SHP77 (cell line): Measurements from ENCODE around the gene COG8.
"Not testable (repeated sequence)": the region's sequence is repeated elsewhere in the genome, so short reads cannot be mapped to it uniquely, and the experiment has no call there.

Source experiments
- DNase-seq, 2 experiments: peaks; one replicate each; lab custom pipeline; 2025; lab: John Stamatoyannopoulos, UW

The COG8 gene

DNA sequence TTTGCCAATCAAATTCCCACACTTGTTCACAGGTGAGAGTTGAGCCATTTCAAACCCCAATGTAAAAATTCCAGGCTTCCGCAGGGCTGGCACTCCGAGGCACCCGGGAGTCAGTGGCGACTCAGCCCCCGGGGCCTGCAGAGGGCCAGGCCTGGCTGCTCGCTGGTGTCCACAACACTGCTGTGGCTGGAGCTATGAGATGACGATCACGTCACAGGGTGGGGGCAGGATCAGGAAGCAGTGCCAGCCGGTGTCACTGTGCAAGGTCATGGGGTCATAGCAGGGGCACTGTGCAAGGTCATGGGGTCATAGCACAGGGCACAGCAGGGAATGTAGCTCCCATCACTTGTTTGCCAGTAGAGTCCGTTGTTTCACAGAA is 20.5 kb downstream of the COG8 start:
- no peak for DNase-seq

DNA sequence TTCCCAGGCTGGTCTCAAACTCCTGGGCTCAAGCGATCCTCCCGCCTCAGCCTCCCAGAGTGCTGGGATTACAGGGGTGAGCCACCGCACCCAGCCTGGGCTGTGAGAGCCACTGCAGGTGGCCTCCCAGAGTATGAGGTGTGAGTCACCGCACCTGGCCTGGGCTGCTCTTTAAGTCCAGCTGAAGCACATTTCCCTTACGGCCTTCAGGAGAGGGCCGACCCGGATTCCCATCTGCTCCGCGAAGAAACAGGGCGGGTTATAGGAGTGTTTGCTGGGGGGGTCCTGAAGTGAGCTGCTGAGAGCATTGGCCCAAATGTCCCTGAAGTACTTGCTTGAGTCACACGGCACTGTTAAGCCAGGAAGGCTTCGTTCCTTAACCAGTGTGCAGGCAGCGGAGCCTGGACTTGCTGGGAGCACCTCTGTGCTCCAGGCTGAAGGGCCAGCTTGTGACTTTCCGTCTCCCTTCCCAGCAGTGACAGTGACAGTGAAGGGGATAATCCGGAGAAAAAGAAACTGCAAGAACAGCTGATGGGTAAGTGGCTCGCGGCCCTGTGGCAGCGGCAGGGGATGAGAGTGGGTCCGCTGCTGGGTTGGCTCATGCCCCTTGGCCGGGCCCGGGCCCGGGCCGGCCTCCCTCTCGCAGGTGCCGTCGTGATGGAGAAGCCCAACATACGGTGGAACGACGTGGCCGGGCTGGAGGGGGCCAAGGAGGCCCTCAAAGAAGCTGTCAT is 21.0 kb downstream of the COG8 start:
- DNase-seq = peak in 1 of 2 experiments; percentile 21

DNA sequence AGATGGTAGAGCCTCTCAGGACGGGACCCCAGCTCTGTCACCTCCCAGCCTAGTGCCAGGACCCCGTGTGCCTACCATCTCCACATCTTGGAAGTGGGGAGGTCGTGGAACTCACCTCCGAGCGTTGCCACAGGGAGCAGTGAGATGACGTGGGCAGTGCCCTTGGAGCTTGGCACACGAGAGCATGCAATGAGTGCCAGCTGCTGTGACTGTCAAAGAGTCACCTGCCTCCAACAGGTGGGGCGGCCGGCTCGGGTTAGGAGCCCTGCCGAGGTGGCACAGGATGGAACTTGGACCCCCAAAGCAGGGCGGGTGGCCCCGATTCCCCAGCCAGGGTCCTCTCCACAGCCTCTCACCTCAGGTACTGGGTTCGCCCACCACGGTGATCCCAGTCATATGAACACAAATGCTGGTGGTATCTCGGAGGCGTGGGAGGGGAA is 22.7 kb downstream of the COG8 start:
- no peak for DNase-seq

DNA sequence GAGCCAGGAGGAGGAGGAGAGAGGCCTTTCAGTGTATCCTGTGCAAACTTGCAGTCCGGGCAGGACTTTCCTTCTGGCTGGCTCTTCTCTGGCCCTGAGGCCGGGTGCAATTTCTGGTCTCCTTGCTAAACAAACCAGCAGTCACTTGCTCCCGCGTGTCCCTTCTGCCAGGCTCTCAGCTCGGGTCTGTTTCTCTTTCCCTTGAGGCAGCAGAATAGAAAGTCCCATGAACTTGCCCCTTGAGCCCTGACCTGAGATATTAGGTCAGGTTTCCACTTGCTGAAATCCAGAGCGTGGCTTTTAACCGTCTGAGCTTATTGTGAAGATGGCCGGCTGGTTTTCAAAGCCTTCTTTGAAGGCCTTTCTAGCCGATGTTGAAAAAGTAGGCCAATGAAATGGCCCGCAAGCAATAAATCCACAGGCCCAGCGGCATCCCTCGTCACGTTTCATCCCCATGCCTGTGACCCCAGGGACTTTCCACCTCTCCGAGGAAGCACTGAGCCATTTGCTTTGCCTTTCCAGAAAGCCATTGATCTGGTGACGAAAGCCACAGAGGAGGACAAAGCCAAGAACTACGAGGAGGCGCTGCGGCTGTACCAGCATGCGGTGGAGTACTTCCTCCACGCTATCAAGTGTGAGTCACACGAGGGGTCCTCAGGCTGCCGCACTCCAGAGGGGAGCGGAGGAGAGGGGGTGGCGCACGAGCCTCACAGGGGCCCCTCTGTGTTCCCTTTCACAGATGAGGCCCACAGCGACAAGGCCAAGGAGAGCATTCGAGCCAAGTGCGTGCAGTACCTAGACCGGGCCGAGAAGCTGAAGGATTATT is 23.7 kb downstream of the COG8 start:
- DNase-seq = no peak

DNA sequence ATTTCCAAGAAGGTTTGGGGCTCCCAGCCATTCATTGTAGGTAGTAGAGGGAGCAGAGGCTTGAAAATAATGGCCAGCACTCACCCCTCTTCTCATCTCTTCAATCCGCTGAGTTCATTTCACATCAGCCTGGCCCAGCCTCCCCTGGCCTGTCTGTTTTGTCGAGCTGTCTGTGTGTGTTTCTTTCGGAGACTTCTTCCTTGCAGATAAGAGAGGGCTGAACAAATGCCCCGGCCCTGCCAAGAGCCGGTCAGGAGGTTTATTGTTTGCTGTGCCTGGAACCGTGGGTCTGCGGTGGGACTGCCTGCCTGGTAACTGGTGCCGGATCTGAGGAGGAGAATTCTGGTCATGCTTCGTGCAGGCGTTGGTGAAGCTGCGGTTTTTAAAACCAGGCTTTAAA is 24.8 kb downstream of the COG8 start:
- no peak for DNase-seq

DNA sequence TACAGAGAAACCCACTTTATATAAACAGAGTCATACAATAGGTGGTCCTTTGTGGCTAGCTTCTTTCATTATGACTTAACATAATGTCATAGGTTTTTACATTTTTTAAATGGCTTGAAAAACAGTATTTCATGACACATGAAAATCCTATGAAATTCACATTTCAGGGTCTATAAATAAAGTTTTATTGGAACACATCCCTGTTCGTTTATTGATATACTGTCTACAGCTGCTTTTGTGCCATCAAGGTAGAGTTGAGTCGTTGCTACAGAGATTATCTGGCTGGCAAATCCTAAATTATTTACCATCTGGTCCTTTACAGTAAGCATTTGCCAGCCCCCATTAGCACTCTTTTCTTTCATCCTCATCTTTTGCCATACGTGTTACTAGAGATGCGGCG is 25.9 kb downstream of the COG8 start:
- no peak for DNase-seq

DNA sequence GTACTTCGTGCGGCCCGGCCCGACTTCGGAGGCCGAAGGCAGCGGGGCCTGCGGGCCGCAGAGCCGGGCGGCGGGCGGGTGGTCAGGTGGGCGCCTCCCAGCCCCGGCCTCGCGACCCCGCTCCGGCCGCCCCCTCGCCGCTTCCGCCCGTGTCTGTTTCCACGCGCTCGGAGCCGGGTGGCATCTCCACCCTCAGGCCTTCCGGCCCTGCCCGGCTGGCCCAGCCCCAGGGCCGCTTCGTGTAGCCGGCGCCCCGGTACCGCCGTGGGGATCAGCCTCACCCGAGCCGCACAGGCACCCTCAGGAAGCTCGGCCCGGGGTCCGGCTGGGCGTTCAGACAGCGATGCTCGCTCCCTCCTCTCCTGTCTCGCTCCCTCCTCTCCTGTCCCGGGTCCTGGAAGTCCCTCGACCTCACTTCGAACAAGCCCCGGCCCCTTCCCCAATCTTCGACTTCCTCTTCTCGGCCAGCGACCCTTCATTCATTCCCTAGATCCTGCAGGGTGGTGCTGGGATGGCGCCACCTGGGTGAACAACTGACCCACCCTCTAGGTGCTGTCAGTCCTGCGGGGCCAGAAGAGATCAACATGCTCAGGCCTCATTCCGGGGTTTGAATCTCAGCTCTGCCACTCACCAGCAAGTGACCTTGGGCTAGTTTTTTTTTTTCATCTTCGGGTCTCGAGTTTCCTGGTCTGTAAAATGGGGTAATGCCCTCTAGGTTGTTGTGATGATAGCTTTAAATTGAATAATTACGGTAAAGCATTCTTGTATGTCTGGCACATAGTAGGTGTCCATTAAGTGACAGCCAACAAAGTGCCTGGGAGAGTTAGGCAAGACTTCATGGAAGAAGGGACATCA is 27.6 kb downstream of the COG8 start:
- DNase-seq = peak; percentile 13 to 38

DNA sequence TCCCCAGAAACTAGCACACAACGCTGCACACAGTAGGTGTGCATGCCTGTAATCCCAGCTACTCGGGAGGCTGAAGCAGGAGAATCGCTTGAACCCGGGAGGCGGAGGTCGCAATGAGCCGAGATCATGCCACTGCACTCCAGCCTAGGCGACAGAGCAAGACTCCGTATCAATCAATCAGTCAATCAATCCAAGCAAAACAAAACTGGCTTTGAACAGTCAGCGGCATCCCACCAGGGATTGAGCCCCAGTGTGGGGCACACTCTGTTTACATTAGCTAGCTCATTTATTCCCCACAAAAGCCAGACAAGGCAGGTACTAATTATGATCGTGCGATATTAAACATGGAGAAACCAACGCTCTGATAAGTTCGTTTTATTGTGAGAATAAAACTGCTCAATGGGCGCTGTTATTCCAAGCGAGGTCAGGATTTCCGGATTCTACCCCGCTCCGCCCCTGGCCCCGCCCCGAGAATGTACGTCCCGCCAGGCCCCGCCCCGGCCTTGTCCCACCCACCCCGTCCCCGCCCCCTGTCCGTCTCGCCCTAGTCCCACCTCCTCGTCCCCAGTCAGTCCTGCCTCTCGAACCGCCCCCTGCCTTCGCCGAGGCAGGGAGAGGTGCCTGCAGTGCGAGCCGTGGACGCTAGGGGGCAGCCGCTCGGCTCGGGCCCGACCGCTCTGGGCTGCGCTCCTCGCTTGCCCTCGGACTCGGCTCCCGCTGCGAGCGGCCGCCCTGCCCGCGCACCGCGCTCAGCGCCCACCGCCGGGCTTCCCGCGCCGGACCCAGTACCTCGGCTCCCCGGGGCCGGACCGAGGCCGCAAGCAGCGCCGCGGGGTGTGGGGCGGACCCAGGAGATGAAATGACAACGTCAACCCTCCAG is 28.5 kb downstream of the COG8 start, which contains the start of gene VPS4A:
TSS of gene VPS4A (plus strand) at position 698 of the 880 bp plus-strand sequence. CDS start at position 860, 162 bp downstream.
- peak; percentile 84 to 90 for DNase-seq

DNA sequence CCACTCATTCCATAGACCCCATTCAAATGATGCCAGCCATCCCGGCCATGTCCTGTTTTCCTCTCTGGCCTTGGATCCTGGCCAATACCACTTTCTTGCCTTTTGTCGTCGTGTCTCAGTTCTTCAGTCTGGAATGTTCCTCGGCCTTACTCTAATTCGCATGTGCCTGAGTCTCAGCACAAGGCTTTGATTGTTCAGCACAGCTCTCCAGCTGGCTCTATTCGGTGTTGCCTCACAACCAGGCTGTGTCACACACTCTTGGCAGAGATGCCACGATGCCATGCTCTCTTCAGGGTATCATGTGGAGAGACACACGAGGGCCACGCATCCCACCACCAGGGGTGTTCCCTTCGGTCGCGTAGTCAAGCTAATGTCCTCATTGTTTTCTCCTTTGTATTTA is 30.0 kb downstream of the COG8 start:
- DNase-seq = no peak

DNA sequence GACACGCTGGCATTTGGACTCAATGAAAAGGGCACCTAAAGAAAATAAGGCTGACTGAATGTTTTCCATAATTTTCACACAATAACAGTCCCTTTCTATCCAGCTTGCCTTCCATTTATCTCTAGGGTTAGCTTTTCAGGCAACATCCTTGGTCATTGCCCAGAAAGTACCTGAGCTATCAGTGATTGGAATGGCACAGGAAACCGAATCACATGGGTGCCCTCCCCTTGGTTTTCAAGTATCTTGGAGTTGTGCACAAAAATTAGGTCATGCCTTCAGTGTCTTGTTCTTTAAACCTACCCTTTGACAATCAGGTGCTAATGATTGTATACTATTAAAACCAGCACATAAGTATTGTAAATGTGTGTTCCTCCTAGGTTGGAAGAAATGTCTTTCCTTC is 31.5 kb downstream of the COG8 start:
- DNase-seq = no peak

DNA sequence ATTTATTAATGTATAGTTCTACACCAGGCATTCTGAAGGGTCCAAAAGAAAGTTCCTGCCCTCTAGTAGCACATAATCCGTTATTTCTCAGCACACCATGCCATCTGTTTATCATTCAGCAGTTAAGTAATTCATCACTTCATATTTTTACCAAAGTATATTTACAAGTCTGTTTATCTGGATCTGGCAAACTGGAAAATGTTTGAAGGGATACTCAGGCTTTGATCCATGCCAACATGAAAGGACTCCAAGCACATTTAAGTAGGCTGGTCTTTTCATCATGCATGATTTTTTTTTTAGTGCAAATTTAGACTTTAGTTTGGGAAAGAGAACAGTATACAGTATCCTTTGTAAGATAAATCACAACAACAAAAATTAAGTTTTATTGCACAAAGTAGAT is 32.3 kb downstream of the COG8 start:
- no peak for DNase-seq

DNA sequence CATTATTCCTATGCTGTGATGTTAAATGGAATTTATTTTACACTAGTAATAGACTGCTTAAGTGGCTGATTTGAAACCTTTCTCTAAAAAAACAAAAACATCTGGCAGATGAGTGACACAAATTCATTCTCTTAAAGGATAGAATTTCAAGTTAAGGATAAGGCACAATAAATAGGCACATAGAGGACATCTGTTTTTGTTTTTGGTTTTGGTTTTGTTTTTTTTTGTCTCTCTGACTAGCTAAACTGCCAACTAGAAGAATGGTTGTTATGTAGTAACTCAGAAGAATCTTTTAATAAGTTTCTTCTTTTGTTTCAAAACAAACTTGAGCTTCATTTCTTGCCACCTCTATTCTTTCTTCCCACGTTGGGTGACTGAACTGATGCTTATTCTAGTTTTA is 33.3 kb downstream of the COG8 start:
- DNase-seq = no peak

DNA sequence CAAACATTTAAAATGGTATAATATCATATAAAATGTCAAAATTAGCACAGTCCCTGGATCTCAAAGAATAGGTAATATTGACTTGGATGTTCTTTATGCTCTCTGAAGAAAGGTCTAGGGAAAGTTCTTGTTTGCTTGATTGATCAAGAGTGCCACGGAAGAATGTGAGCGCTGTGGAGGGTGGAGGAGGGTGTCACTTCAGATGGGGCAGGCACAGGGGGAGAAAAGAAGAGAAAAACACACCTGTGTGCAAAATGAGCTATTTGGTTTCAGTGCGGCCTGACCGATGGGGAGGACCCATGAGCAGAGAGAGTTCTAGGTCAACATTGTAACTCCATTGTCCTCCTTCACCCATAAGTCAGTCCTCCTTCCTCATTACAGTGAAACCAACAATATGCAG is 37.1 kb downstream of the COG8 start:
- DNase-seq = no peak

DNA sequence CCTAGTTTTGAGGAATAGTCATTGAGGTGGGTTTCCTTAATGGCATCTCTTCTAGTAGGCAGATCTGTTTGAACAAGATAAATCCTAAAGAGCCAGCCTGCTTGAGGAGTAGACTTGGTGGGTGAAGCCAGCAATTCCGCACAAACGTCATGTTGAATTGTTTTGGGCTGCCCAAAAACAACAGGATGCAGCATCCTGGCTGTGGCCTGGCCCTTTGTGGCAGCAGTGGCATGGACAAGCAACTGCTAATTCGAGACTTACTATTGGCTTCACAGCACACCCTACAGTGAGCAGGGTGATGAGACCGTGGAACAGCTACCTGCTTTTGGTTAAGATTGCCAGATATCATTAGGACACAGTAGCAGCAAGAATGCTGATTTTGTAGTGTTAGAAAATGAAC is 37.5 kb downstream of the COG8 start:
- no peak for DNase-seq

DNA sequence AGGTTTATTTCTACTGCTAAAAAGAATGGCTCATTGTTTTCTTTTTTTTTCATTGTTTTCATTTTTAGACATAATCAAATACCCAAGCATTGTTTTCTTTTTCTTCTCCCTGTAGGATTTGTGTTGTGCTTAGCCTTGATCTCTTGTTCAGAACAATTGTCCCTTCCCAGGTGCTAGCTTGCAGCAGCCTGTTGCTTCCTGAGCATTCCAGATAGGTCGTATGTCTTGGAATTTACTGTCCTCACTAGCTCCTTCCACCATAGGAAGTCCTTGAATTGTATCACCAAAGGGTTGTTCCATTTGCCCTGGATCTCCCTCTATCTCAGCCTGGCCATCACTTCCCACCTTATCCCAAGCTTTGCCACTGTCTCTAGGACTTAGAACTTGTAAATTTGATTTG is 38.2 kb downstream of the COG8 start:
- no peak for DNase-seq

DNA sequence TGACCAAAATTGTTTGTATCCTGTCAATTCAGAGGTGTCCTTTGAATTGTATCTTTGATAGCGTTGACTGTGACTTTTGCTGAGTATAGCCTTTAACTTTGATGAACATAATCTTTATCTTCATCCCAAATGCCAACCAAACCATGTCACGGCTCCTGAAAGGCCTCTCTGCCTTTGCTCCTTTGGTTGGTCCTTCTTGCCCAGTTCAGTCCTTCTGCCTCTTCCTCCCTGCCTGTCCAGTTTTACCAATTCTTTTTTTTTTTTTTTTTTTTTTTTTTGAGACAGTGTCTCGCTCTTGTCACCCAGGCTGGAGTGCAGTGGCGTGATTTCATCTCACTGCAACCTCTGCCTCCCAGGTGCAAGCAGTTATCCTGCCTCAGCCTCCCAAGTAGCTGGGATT is 41.1 kb downstream of the COG8 start:
- no peak for DNase-seq

DNA sequence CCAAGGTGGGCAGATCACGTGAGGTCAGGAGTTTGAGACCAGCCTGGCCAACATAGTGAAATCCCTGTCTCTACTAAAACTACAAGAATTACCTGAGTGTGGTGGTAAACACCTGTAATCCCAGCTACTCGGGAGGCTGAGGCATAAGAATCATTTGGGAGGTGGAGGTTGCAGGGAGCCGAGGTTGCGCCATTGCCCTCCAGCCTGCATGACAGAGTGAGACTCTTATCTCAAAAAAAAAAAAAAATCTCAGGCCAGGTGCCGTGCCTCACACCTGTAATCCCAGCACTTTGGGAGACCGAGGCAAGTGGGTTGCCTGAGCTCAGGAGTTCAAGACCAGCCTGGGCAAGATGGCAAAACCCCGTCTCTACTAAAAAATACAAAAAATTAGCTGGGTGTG is 42.6 kb downstream of the COG8 start:
- DNase-seq = not testable (repeated sequence)

DNA sequence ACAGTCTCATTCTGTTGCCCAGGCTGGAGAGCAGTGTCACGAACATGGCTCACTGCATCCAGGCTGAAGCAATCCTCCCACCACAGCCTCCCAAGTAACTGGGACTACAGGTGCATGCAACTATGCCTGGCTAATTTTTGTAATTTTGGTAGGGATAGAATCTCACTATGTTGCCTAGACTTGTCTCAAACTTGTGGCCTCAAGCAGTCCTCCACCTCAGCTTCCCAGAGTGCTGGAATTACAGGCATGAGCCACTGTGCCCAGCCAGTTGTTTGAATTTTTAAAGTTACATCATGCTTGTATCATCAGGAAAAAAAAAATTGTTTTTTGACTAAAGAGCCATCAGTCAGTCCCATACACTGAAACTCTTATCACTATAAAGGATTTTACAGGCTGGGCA is 45.3 kb downstream of the COG8 start:
- DNase-seq = no peak

DNA sequence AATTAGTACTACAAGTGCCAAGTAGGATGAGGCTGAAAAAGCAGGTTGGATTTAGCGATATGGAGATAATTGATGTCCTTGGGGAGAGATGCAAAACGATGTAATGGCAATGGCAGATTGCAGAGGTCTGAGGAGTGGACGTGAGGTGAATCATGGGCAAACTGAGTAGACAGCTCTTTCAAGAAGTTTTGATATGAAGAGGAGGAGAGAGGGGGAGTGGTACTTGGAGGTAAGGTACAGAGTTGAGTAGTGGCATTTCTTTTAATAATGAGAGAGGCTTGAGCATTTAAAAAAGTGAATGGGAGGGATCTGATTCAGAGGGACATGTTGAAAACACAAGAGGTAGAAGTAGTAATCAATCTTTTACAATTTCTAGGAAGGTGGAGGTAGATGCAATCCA is 46.0 kb downstream of the COG8 start:
- DNase-seq = no peak

DNA sequence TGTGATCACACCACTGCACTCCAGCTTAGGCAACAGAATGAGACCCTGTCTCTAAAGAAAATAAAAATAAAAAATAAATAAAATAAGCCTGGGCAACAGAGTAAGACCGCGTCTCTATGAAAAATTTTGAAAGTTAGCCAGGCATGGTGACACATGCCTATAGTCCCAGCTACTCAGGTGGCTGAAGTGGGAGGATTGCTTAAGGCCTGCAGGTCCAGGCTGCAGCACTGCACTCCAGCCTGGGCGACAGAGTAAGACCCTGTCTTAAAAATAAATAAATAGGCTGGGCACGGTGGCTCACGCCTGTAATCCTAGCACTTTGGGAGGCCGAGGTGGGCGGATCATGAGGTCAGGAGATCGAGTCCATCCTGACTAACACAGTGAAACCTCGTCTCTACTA is 47.7 kb downstream of the COG8 start:
- not testable (repeated sequence) for DNase-seq

DNA sequence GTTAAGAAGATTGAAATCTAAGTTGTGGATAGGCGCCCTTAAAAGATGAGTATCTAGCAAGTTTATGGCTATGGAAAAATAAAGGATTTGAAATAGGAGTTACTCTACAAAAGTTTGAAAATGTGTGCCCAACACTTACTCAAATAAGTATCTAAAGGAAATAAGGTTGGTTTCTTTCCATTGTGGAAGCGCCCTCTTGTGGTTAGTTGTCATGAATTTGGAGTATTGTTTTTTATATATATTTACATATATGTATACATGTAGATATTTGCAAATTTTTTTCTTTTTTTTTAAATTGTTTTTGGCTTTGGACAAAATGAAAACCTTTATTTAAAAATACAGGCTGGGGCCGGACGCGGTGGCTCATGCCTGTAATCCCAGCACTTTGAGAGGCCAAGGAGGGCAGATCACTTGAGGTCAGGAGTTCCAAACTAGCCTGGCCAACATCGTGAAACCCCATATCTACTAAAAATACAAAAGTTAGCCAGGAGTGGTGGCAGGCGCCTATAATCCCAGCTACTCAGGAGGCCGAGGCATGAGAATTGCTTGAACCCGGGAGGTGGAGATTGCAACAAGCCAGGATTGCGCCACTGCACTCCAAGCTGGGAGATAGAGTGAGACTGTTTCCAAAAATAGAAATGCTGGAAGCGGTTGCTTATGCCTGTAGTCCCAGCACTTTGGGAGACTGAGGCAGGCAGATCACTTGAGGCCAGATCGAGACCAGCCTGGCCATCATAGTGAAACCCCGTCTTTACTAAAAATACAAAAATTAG is 52.2 kb downstream of the COG8 start:
- DNase-seq = peak; percentile 32 to 37
